HG03095 (cell line): Measurements from ENCODE around the gene M1AP.
"Not testable (repeated sequence)": the region's sequence is repeated elsewhere in the genome, so short reads cannot be mapped to it uniquely, and the experiment has no call there.

Experiments used
- ATAC-seq: cut with Tn5 transposase; IDR thresholded peaks from one replicate; pipeline ENCODE4 v1.9.1; 2021; ENCODE audit warnings: moderate library complexity; ENCODE audit not compliant: unreplicated experiment

M1AP gene

GRCh38 chr2:74569686-74570085 lies 78.4 kb downstream of the M1AP start:
- no peak for ATAC-seq

- ATAC-seq, result no peak
Measured at GRCh38 chr2:74567881-74568280, 80.2 kb downstream of the M1AP start.

- ATAC-seq, result no peak
Measured at GRCh38 chr2:74566754-74567085, 81.4 kb downstream of the M1AP start.

GRCh38 chr2:74566076-74566753 lies 81.9 kb downstream of the M1AP start:
- no peak for ATAC-seq

GRCh38 chr2:74564222-74564621 lies 83.9 kb downstream of the M1AP start:
- ATAC-seq, result no peak

GRCh38 chr2:74562126-74562775 lies 85.9 kb downstream of the M1AP start:
- ATAC-seq, result no peak

- ATAC-seq, result not testable (repeated sequence)
Measured at GRCh38 chr2:74561022-74561421, 87.1 kb downstream of the M1AP start.

GRCh38 chr2:74560591-74560990 lies 87.5 kb downstream of the M1AP start:
- ATAC-seq, result no peak

- no peak for ATAC-seq
Measured at GRCh38 chr2:74559912-74560311, 88.2 kb downstream of the M1AP start.

- no peak for ATAC-seq
Measured at GRCh38 chr2:74558284-74559230, 89.6 kb downstream of the M1AP start.

- no peak for ATAC-seq
Measured at GRCh38 chr2:74556831-74557370, 91.2 kb downstream of the M1AP start.

GRCh38 chr2:74556159-74556558 lies 92.0 kb downstream of the M1AP start:
- no peak for ATAC-seq

- no peak for ATAC-seq
Measured at GRCh38 chr2:74555610-74556103, 92.5 kb downstream of the M1AP start.

GRCh38 chr2:74554820-74555531 lies 93.2 kb downstream of the M1AP start:
- peak; percentile 31 for ATAC-seq

- peak; percentile 42 for ATAC-seq
Measured at GRCh38 chr2:74553892-74554819, 94.0 kb downstream of the M1AP start, which contains the start of the genes DOK1 and LOXL3. TSS of gene DOK1 (plus strand) at chr2:74554720. CDS start at chr2:74554755, 35 bp downstream. TSS of gene LOXL3 (minus strand) at chr2:74553942. CDS start at chr2:74552634, 1,308 bp downstream.

GRCh38 chr2:74552914-74553811 lies 95.0 kb downstream of the M1AP start:
- ATAC-seq, result no peak

GRCh38 chr2:74551942-74552913 lies 95.9 kb downstream of the M1AP start:
- ATAC-seq, result no peak
